Dermis blood vessel endothelial cell (primary cell): ENCODE data around the gene AGAP9. TPM values are rescaled to one million over a fixed set of nuclear protein-coding genes. Genes with fewer than 3 reads are reported as not detected.
"Not testable (repeated sequence)": the region's sequence is repeated elsewhere in the genome, so short reads cannot be mapped to it uniquely, and the experiment has no call there.

Experiments used
- DNase-seq: peaks from one replicate; pipeline ENCODE4 v3.0.0; 2010
- total RNA-seq: library from RNA; depleted of rRNA; stranded (reverse); fragments of >200 nt; gene quantifications from 2 replicates; pipeline ENCODE4 v1.2.3, GENCODE V29; 2014

The AGAP9 gene
- total RNA-seq, 1 donor from 2014 or later: 2.2 TPM

DNA sequence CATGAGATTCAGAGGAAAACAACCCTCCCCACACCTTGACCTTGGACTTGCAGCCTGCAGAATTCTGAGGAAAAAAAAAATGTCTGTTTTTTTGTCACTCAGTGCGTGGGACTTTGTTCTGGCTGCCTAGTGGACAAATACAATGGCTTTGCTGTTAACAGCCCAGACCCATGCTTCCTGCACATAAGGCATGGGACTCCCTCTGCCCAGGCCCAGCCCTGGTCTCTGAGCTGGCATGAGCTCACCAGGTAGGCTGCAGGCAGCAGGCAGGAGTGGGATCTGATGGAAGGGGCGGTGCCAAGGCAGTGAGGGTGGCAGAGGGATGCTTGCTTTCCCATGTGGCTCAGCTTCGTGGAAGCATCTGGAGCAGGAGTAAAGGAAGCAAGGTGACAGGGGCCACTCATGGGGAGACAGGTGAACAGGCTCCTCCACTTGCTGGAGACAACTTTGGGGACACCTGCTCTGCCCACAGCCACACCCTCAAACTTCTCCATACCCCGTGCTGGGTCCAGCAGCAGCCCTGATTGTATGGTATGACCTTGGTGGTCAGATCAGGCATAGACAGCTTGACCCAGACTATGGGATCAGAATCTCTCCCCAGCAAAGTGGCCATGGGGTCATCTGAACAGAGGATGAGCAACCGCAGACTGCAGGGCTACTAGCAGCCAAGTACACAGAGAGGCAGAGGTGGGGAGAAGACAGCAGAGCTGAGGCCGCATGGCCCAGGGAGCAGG lies 66.5 kb downstream of the AGAP9 start:
- no peak for DNase-seq

DNA sequence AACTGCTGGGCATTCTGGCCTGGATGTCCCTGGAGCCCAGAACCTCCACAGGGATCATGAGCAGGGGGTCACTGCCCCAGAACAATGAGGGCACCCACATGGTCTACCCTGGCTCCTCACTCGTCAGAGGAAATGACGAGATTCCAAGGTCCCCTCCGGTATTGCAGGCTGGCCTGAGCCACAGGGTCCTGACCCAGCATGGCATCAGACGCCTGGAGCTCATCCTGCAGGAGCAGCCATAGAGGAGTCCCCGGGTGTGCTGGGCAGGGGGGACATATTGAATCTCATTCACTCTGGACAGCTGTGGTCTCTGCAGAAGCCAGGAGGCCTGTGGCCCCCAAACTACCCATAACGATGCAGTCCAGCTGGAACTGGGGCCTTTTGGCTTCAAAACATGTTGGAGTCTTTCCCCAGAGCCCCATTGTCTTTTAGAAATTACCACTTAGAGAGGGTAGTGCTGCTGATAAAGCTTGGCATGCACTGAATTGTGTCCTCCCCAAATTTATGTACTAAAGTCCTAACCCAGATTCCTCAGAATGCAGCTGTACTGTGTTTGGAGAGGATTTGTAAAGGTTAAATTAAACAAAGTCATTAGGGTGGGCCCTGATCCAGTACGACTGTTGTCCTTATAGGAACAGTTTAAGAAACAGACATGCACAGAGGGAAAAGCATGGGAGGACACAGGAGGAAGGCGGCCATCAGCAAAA lies 67.2 kb downstream of the AGAP9 start:
- DNase-seq: no peak

DNA sequence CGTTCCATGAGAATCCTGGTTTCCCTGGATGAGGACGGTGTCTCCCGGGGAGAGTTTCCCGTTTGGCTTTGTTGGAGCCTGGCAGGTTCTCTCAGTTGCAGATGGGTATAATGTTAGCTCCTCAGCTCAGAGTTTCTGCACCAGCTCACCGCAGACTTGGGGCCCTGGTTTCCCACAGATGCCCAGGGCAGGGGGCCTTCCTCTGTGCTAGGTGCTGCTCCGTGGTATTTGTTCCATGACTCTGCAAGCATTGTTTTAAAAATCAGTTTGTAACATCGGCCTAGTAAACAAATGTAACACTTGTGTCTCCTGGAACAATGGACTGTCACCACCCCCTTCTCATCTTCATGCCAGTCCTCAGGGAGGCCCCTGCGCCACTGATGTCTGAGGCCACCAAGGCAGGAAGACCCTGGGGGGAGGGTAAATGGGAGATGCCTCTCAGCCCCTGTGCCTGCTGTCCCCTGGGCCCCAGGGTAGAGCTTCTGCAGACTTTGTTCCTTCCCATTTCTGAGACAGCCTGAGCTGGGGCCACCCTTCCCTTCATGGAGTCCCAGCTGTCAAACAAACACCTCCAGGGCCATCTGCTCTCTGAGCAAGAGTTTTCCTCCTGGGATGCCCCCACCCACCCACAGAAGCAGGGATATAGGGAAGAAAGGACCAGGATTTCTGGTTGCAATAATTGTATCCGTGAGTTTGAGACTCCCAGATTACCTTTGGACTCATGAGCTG lies 67.9 kb downstream of the AGAP9 start:
- DNase-seq: not testable (repeated sequence)

DNA sequence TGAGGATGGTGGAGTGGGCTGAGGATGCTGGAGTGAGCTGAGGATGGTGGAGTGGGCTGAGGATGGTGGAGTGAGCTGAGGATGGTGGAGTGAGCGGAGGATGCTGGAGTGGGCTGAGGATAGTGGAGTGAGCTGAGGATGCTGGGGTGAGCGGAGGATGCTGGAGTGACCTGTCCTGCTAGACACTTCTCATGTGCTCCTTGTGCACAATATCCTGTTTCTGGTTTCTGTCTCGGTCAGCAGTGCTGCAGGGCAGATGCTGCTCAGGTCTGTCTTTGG lies 68.7 kb downstream of the AGAP9 start:
- DNase-seq: no peak

DNA sequence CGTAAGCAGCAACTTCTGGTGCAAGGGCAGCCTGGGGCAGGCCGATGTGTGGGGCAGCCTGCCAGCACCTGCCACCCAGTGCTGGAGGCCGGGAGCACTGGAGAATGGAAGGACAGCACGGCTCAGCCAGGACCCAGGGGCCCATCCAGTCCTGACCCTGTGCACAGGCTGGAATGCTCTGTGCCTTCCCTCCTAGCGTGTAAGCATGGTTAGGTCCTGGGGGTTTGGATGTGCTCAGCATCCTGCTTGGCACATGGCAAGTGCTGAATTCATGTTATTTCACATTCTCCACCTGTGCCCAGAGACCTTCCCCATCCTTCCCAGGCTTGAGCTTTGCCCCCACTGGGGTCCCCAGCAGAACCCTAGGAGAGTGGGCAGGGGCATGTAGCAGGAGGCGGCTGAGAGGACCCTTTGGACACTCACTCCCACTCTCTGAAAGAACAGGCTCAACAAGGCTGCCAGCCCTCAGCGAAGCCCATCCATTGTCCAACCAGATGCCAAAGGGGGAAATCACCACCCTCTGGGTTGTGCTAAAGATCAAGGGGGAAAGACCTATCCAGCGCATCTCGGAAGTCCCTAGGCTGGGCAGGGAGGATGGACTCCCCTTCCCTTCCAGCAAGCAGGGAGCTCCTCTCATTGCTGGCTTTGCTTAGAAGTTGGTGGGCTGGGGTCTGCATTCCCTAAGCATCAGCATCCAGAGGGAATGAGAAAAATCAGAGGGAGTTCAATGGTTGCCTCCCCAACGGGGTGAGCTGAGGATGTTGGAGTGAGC lies 69.2 kb downstream of the AGAP9 start:
- no peak for DNase-seq

DNA sequence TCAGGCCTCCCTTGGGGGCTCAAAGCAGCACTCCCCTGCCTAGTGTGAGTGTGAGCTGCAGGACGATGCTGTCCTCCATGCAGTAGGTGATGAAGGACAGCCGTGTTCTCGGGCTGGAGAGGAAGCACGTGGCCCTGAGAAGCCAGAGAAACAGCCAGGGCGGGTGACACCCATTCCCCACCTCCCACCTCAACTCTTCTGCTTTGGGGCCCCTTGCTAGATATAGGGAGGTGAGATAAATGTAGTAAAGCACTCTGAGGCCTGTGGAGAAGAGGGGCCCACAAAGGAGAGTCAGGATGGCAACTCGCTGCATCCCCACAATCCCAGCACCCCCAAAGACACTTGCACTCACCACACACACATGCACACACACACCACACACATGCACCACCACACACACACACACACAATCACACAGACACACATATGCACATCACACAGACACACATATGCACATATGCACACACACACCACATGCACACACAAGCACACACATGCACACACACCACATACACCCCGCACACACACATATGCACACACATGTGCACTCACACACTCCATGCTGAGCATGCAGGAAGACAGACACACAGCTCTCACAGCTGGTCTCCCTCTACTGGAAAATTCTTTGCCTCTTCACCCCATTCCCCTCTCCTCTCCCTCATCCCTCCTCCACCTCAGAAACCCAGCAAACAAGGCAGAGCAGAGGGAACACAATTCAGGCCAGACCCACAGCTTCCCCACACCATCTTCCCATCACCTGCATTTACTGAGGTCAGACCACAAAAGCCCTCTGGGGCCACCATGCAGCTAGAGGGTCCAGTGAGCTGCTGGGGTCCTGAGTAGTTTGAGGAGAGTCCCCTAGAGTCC lies 70.1 kb downstream of the AGAP9 start:
- DNase-seq: no peak

DNA sequence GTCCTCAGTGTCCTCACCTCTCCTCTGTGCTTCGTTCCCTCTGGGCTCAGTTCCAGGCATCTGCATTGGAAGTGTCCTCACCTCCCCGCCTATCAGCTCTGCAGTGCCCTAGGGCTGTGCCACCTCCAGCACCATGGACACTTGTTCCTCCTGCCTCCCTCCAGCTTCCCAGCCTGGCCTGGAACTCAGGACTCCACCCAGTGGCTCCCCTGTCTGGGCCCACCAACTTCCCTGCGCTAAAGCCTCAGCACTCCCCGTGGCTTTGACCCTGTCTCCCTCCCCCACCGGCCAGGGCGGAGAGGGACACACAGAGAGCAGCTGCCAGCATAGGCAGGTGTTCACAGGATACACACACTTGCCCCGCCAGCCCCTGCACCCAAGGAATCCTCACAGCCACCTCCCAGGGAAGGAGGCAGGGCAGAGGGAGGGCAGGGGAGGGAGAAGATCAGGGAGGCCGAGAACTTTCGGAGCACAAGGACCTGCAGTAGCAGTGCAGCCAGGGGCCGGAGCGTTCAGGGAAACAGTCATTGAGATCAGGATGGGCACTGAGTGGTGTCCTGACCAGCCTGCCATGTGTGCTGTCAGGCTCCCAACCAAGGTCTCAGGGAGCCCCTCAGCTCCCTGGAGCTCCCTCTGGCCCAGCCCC lies 70.8 kb downstream of the AGAP9 start:
- DNase-seq: no peak

DNA sequence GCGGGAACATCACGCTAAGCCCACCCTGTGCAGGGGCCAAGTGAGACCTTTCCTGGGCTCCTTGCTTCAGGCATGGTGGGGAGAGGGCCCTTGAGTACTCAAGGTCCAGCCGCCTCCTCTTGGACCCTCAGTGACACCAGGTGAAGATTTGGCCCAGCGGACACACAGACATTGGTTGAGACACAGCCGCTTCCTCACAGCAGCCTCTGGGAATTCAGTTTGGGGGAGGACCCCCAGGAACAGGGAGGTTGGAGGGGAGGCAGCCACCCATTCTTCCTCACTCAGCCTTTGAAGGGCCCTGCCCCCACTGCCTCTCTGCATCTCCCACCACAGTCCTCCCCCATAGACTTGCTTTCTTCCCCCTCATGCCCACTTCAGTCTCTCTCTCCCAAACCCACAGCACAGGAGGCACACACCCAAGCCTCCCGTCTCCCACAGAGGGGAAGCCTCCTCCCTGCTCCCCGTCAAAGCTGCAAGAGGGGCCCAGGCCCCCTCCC lies 71.4 kb downstream of the AGAP9 start:
- DNase-seq: no peak

Other genes with a start within 250 kb of the AGAP9 start
- not detected in 2 replicates for gene GDF10, start 223.4 kb downstream of the AGAP9 start, total RNA-seq
- not detected in 2 replicates for gene GDF2, start 201.2 kb downstream of the AGAP9 start, total RNA-seq
- not detected in 2 replicates for gene RBP3, start 175.3 kb downstream of the AGAP9 start, total RNA-seq
- under 0.01 and 0.28 TPM in 2 replicates for gene ZNF488, start 139.3 kb downstream of the AGAP9 start, total RNA-seq
- not detected in 2 replicates for gene ANXA8, start 39.5 kb downstream of the AGAP9 start, total RNA-seq
- not detected in 2 replicates for gene FAM25G, start 31.9 kb downstream of the AGAP9 start, total RNA-seq
- 0.51 and 1.2 TPM in 2 replicates for gene SYT15B, start 240.0 kb upstream of the AGAP9 start, total RNA-seq